GM23338 (cell line): ENCODE results near the gene KIFC3.

Source experiments
- CREB1 ChIP-seq: fragments of 250-450 bp; sonication (Bioruptor Pico); IDR thresholded peaks from 2 replicates; pipeline ENCODE4 v1.5.0; 2020; ENCODE audit warnings: low read depth, mild to moderate bottlenecking, moderate library complexity
- CTCF ChIP-seq, 2 experiments: fragments of 200-600 bp in 1 of 2; sonication (generic) in 1 of 2; conservative IDR thresholded peaks; 2 replicates each; pipeline versions ENCODE4 v1.5.1 to v1.6.1; 2016 to 2017; ENCODE audit warnings: antibody characterized with exemption in 2 of 2, low read depth in 2 of 2, mild to moderate bottlenecking in 2 of 2, moderate library complexity in 1 of 2
- ETS1 ChIP-seq: IDR thresholded peaks from 2 replicates; pipeline ENCODE4 v1.6.1; 2016; ENCODE audit warnings: antibody characterized with exemption
- EZH2 ChIP-seq: fragments of 200-600 bp; sonication (generic); IDR thresholded peaks from one replicate; pipeline ENCODE4 v1.8.0; 2017; ENCODE audit warnings: antibody characterized with exemption, mild to moderate bottlenecking, low read depth; ENCODE audit not compliant: unreplicated experiment
- EZH2phosphoT487 ChIP-seq: fragments of 200-600 bp; sonication (generic); IDR thresholded peaks from one replicate; pipeline ENCODE4 v1.8.1; 2018; ENCODE audit warnings: antibody characterized with exemption; ENCODE audit not compliant: unreplicated experiment
- JUNB ChIP-seq: IDR thresholded peaks from one replicate; pipeline ENCODE4 v1.6.1; 2016; ENCODE audit warnings: antibody characterized with exemption; ENCODE audit not compliant: unreplicated experiment
- POLR2AphosphoS5 ChIP-seq: IDR thresholded peaks from 2 replicates; pipeline ENCODE4 v1.6.1; 2016; ENCODE audit warnings: antibody characterized with exemption, low read depth
- REST ChIP-seq: IDR thresholded peaks from one replicate; pipeline ENCODE4 v1.6.1; 2018; ENCODE audit warnings: antibody characterized with exemption; ENCODE audit not compliant: unreplicated experiment
- ZNF114 ChIP-seq: fragments of 250-450 bp; sonication (Bioruptor Pico); IDR thresholded peaks from 2 replicates; pipeline ENCODE4 v1.5.0; 2020; ENCODE audit warnings: mild to moderate bottlenecking, moderate library complexity

GRCh38 chr16:57757883-57758282 lies 44.4 kb downstream of the KIFC3 start:
- TF ChIP-seq CTCF (conservative IDR thresholded peaks at IDR 0.05; ENCODE audit: low read depth in 2 of 2) (no peak), JUNB (no peak), ZNF114 (CRISPR knock-in tag) (no peak), POLR2AphosphoS5 (no peak), REST (no peak), EZH2phosphoT487 (no peak), EZH2 (no peak), CREB1 (CRISPR knock-in tag) (no peak), ETS1 (no peak)
